H1 (cell line): Measurements from ENCODE around the gene LMNA. TPM values are rescaled to one million over a fixed set of nuclear protein-coding genes. Genes with fewer than 3 reads are reported as not detected.
A peak's percentile ranks its signal among the peaks of the same experiment; 100 is the strongest.

Experiments used
- CEBPB ChIP-seq: IDR thresholded peaks from 2 replicates; pipeline ENCODE4 v1.6.1; 2012; ENCODE audit warnings: low read depth, low read length
- SP4 ChIP-seq: IDR thresholded peaks from 2 replicates; pipeline ENCODE4 v1.6.1; 2012; ENCODE audit warnings: low read length, inconsistent platforms
- polyA plus RNA-seq, 7 experiments: library from polyadenylated mRNA; depleted of rRNA in 3 of 7; stranded (reverse) in 5 of 7; unstranded in 2 of 7; fragments of >200 nt in 5 of 7; fragments of 200-250 nt in 2 of 7; gene quantifications; 1 replicate in 5 of 7; 2 replicates in 1 of 7; 4 replicates in 1 of 7; pipeline versions ENCODE4 v1.2.1 to v1.2.3, GENCODE V29; 2011 to 2013; ENCODE audit warnings: missing spikeins in 2 of 7, mixed read lengths in 2 of 7
- total RNA-seq: library from RNA; stranded (reverse); fragmentation: NEBNext Ultra II Directional; extraction: Animal tissue kit (Norgen Biotek cat#: 25700); gene quantifications from 2 replicates; pipeline ENCODE4 v1.2.1, GENCODE V29; 2021

Gene LMNA
- total and polyA plus RNA-seq, 2 of the 8 experiments (the other 6 are each of a cell fraction or from before 2014, with no cell fraction given): 25.8 to 46.8 TPM

DNA sequence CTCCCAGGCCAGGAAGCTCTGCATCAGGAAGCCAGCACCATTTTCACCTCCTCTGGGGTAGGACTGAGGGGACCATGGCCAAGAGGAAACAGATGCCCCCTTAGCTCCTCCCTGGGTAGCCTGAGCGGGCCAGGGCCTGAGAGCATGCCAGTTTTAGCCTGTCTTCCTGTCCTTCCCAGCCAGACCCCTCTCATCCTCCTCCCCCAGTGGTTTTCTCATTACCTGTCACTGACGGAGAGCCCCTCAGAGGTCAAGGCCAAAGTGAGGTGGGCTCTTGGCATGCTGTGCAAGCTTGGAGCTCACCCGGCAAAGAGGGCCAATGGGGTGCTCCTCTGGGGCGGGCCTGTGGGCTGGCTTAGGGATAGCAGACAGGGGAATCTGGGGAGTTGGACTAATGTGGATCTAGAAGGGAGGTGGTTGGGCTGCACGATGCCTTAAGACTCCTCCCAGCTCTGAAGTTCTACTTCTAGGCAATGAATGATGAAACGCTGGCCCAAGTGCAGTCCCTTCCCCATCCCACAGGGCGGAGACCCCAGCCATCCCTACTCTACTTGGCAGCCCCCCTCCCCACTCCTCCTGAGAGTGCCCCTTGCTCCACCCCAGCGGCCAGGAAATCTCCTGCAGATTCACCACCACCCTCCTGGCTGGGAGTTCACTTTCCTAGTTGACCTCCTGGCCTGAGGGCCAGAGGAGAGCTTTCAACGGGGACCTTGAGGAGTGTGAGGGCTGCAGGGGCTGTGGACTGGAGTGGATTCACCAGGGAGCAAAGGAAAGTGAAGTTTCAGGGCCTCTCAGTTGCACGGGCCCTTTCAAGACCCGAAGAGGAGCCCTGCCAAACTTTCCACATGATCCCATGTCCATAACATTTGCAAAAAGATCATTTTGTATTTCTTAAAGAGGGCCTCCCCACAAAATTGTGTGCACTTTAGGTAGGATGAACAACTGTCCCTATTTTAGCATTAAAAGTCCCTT lies 9.4 kb upstream of the LMNA start (continued):
- TF ChIP-seq SP4 (peak; percentile 12; the same call in 1 of the 2 replicates), CEBPB (0 out of 2 replicates have a peak, but pooled peaks have one; percentile 19)
